B cell (primary cell): ENCODE data around the gene TMEM151A. TPM values are rescaled to one million over a fixed set of nuclear protein-coding genes. Genes with fewer than 3 reads are reported as not detected.

Experiments used
- ATAC-seq: fragments of 200-7000 bp; cut with Tn5 transposase; one replicate; pipeline ENCODE4 v1.10.0; 2021; ENCODE audit warnings: low read depth, mild to moderate bottlenecking, moderate number of reproducible peaks, moderate library complexity
- CTCF ChIA-PET: fragments of 350-600 bp; sonication (Branson Sonifier 250); formaldehyde crosslinking; loops from one replicate; lab custom pipeline; 2021; ENCODE audit warnings: antibody characterized with exemption, inconsistent platforms; lab: Charles Lee
- POLR2A ChIA-PET: fragments of 350-600 bp; sonication (Branson Sonifier 250); formaldehyde crosslinking; loops from one replicate; lab custom pipeline; 2021; ENCODE audit warnings: antibody characterized with exemption; lab: Charles Lee
- DNase-seq: peaks from one replicate; pipeline ENCODE4 v3.0.0; 2013
- H2AFZ ChIP-seq: 2 replicates; pipeline ENCODE4 v1.6.1; 2012; ENCODE audit warnings: mild to moderate bottlenecking, low read depth, low read length; ENCODE audit not compliant: insufficient read depth, poor library complexity, severe bottlenecking
- H3K27ac ChIP-seq, 2 donors: 1 replicate in 1 of 2; 2 replicates in 1 of 2; pipeline ENCODE4 v1.5.1; 2012 to 2013; ENCODE audit warnings: low read length in 2 of 2, mild to moderate bottlenecking in 2 of 2, moderate library complexity in 1 of 2
- H3K27me3 ChIP-seq, 4 experiments: fragments of 200-600 bp in 1 of 4; sonication (generic) in 1 of 4; replicated peaks in 1 of 4; 1 replicate in 2 of 4; 2 replicates in 2 of 4; pipeline versions ENCODE4 v1.6.1 to v1.7.0; 2013 to 2016; ENCODE audit warnings: low read length in 3 of 4, mild to moderate bottlenecking in 2 of 4, mixed read lengths in 1 of 4, moderate library complexity in 1 of 4; ENCODE audit not compliant: insufficient read depth in 4 of 4, control insufficient read depth in 3 of 4; ENCODE audit errors: control extremely low read depth in 1 of 4
- H3K36me3 ChIP-seq, 2 experiments: replicated peaks in 1 of 2; 1 replicate in 1 of 2; 2 replicates in 1 of 2; pipeline versions ENCODE4 v1.6.1 to v1.7.1; 2013; ENCODE audit warnings: low read length in 1 of 2; ENCODE audit not compliant: insufficient read depth in 2 of 2, control insufficient read depth in 1 of 2; ENCODE audit errors: control extremely low read depth in 1 of 2, extremely low read depth in 1 of 2
- H3K4me1 ChIP-seq, 2 donors: fragments of 200-600 bp in 1 of 2; sonication (generic) in 1 of 2; 1 replicate in 1 of 2; 2 replicates in 1 of 2; pipeline versions ENCODE4 v1.5.1 to v1.6.1; 2013 to 2017; ENCODE audit warnings: low read length in 2 of 2; ENCODE audit not compliant: control insufficient read depth in 2 of 2, insufficient read depth in 2 of 2
- H3K4me2 ChIP-seq: replicated peaks from 2 replicates; pipeline ENCODE3; 2012; ENCODE audit warnings: mild to moderate bottlenecking, low read depth, low read length; ENCODE audit not compliant: poor library complexity, severe bottlenecking
- H3K4me3 ChIP-seq, 5 experiments: fragments of 200-600 bp in 1 of 5; sonication (generic) in 1 of 5; 1 replicate in 3 of 5; 2 replicates in 2 of 5; pipeline versions ENCODE4 v1.5.1 to v1.7.0; 2011 to 2016; ENCODE audit warnings: low read length in 4 of 5, mild to moderate bottlenecking in 4 of 5, low read depth in 2 of 5, control low read depth in 1 of 5, moderate library complexity in 1 of 5; ENCODE audit not compliant: insufficient read depth in 1 of 5; ENCODE audit errors: control extremely low read depth in 1 of 5, extremely low read depth in 1 of 5
- H3K79me2 ChIP-seq: fragments of 200-600 bp; sonication (generic); one replicate; pipeline ENCODE4 v1.6.0; 2016; ENCODE audit warnings: low read length; ENCODE audit not compliant: control insufficient read depth, insufficient read depth
- H3K9ac ChIP-seq: fragments of 200-600 bp; sonication (generic); 2 replicates; pipeline ENCODE4 v1.6.1; 2017; ENCODE audit warnings: mild to moderate bottlenecking, low read length, moderate library complexity
- H3K9me3 ChIP-seq, 3 donors: one replicate each; pipeline versions ENCODE4 v1.6.1 to v1.7.1; 2013; ENCODE audit warnings: low read length in 2 of 3; ENCODE audit not compliant: control insufficient read depth in 2 of 3, insufficient read depth in 1 of 3; ENCODE audit errors: control extremely low read depth in 1 of 3
- H4K20me1 ChIP-seq: 2 replicates; pipeline ENCODE4 v1.6.0; 2012; ENCODE audit warnings: mild to moderate bottlenecking, low read length; ENCODE audit not compliant: insufficient read depth, control insufficient read depth, poor library complexity, severe bottlenecking
- H3K27ac Mint-ChIP-seq: one replicate; pipeline ENCODE4 v1.8.0; 2021; ENCODE audit warnings: mixed read lengths
- H3K27me3 Mint-ChIP-seq: one replicate; pipeline ENCODE4 v1.8.0; 2021; ENCODE audit warnings: mixed read lengths
- H3K4me1 Mint-ChIP-seq: one replicate; pipeline ENCODE4 v1.8.0; 2021; ENCODE audit warnings: mixed read lengths
- H3K4me3 Mint-ChIP-seq: one replicate; pipeline ENCODE4 v1.8.0; 2021; ENCODE audit warnings: mixed read lengths
- H3K9me3 Mint-ChIP-seq: one replicate; pipeline ENCODE4 v1.8.0; 2022; ENCODE audit warnings: mixed read lengths; ENCODE audit not compliant: insufficient read depth
- EZH2 ChIP-seq: IDR thresholded peaks from 2 replicates; pipeline ENCODE4 v1.6.1; 2012; ENCODE audit warnings: borderline replicate concordance, low read depth, mild to moderate bottlenecking, moderate library complexity, low read length; ENCODE audit not compliant: insufficient read depth, poor library complexity, severe bottlenecking
- whole genome bisulfite sequencing: methylation state at CpG from one replicate; pipeline ENCODE4 v1.1.5; 2013; ENCODE audit warnings: missing lambda C conversion rate; ENCODE audit not compliant: insufficient coverage; 5-methylcytosine and 5-hydroxymethylcytosine counted together
- intact Hi-C: fragments of 100-400 bp; cut with micrococcal nuclease; formaldehyde crosslinking; loops from one replicate; pipeline ENCODE4 v1.10.0; 2022
- polyA plus RNA-seq: library from polyadenylated mRNA; depleted of rRNA; stranded (reverse); fragments of >200 nt; gene quantifications from 2 replicates; pipeline ENCODE4 v1.2.3, GENCODE V29; 2012
- total RNA-seq, 2 donors: library from RNA; stranded (reverse); fragments of 120-200 nt in 1 of 2; gene quantifications; 1 replicate in 1 of 2; 2 replicates in 1 of 2; pipeline versions ENCODE4 v1.2.3 to v1.2.4, GENCODE V29; 2013 to 2022
- TF ChIP-seq, protein P1 (sequence below): fragments of 200-600 bp; IDR thresholded peaks from one replicate; pipeline ENCODE4 v1.8.0; 2022; ENCODE audit warnings: antibody characterized with exemption, mild to moderate bottlenecking

Gene TMEM151A
- total and polyA plus RNA-seq, 2 donors (not counting 1 experiment from before 2014, with no cell fraction given) = 0.17 to 1.1 TPM

DNA sequence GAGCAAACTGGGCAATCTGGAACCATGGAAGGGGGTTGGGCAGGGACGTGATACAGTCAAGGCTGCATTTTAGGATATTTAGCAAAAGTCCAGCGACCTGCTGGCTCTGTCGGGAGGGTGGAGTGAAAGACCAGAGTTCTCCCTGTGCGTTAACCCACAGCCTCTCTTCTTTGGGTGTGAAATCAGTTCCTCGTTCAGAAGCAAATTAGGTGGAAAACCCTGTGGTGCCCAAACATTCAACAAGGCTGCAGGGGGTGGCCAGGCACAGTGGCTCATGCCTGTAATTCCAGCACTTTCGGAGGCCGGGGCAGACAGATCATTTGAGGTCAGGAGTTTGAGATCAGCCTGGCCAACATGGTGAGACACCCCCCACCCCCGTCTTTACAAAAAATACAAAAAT, 5.9 kb downstream of the TMEM151A start:
- ATAC-seq (no peak), DNase-seq (no peak)
- H3K9ac ChIP-seq = no peak overlapping the region
- POLR2A ChIA-PET = no interaction called here
- Mint-ChIP-seq H3K27me3 (peaks cover 19% of the 10 kb centered on the region), H3K9me3 (no peaks in the 10 kb centered on the region), H3K4me3 (no peak overlapping the region), H3K27ac (no peak overlapping the region), H3K4me1 (peaks cover 4% of the 10 kb centered on the region)
- no peaks in the 10 kb centered on the region for H4K20me1 ChIP-seq
- 81% methylated on average over 7 of the region's 8 CpGs for WGBS
- H3K4me3 ChIP-seq = no peak overlapping the region
- H3K4me2 ChIP-seq = no peak overlapping the region
- H3K36me3 ChIP-seq = no peaks in the 10 kb centered on the region
- H3K4me1 ChIP-seq = peaks cover 2 to 3% of the 10 kb centered on the region in 2 donors
- no peak overlapping the region for H2AFZ ChIP-seq
- TF ChIP-seq, protein P1, sequence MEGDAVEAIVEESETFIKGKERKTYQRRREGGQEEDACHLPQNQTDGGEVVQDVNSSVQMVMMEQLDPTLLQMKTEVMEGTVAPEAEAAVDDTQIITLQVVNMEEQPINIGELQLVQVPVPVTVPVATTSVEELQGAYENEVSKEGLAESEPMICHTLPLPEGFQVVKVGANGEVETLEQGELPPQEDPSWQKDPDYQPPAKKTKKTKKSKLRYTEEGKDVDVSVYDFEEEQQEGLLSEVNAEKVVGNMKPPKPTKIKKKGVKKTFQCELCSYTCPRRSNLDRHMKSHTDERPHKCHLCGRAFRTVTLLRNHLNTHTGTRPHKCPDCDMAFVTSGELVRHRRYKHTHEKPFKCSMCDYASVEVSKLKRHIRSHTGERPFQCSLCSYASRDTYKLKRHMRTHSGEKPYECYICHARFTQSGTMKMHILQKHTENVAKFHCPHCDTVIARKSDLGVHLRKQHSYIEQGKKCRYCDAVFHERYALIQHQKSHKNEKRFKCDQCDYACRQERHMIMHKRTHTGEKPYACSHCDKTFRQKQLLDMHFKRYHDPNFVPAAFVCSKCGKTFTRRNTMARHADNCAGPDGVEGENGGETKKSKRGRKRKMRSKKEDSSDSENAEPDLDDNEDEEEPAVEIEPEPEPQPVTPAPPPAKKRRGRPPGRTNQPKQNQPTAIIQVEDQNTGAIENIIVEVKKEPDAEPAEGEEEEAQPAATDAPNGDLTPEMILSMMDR = no peak
- no peak for TF ChIP-seq EZH2
- H3K79me2 ChIP-seq = no peaks in the 10 kb centered on the region
- peaks cover 0 to under 1% (median 0%) of the 10 kb centered on the region in 3 donors for H3K9me3 ChIP-seq
- intact Hi-C loops = no loop called here
- CTCF ChIA-PET = interaction anchor here (1.1 kb wide), 1 partner anchor 14 kb away, joined by 8 read pairs; no protein-coding TSS in a partner anchor
- H3K27me3 ChIP-seq = peaks cover 0 to 13% (median 6%) of the 10 kb centered on the region in 4 experiments
- no peak overlapping the region for H3K27ac ChIP-seq

DNA sequence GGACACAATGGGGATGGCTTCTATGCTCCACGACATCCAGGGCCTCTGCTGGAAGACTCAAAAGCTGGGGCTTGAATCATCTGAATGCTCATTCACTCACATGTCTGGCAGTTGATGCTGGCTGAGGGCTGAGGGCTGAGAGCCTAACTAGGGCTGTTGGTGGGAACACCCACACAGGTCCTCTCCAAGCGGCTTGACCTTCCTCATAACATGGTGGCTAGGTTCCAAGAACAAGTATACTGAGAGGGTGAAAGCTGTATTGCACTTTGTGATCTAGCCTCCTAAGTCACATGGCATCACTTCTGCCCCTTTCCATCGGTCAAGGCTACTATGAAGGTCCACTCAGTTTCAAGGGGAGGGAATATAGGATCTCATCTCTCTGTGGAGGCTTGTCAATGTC, 7.5 kb downstream of the TMEM151A start:
- POLR2A ChIA-PET = no interaction called here
- WGBS = 100% methylated on average over 1 of the region's 3 CpGs

More for the DNA sequence above, 7.5 kb downstream of the TMEM151A start:
- DNase-seq (no peak), ATAC-seq (no peak)
- H3K27ac ChIP-seq = no peak overlapping the region
- TF ChIP-seq, protein P1 = no peak
- no peak for TF ChIP-seq EZH2
- CTCF ChIA-PET = no interaction called here
- intact Hi-C loops = no loop called here
- Mint-ChIP-seq H3K27ac (no peak overlapping the region), H3K27me3 (peaks cover 10% of the 10 kb centered on the region), H3K9me3 (no peaks in the 10 kb centered on the region), H3K4me1 (no peaks in the 10 kb centered on the region), H3K4me3 (no peak overlapping the region)
- H4K20me1 ChIP-seq = no peaks in the 10 kb centered on the region
- H3K27me3 ChIP-seq = no peaks in the 10 kb centered on the region
- H3K36me3 ChIP-seq = no peaks in the 10 kb centered on the region
- no peak overlapping the region for H3K4me3 ChIP-seq
- H2AFZ ChIP-seq = no peak overlapping the region
- no peaks in the 10 kb centered on the region for H3K4me1 ChIP-seq
- H3K79me2 ChIP-seq = no peaks in the 10 kb centered on the region
- H3K9me3 ChIP-seq = no peaks in the 10 kb centered on the region
- no peak overlapping the region for H3K4me2 ChIP-seq
- no peak overlapping the region for H3K9ac ChIP-seq
